IMR-90 (cell line): ENCODE measurements around the gene CHI3L1. TPM values are rescaled to one million over a fixed set of nuclear protein-coding genes. Genes with fewer than 3 reads are reported as not detected.

Source experiments
- ATAC-seq: fragments of 200-7000 bp; cut with Tn5 transposase; 2 replicates; pipeline ENCODE4 v1.9.1; 2020; ENCODE audit warnings: low read depth, mild to moderate bottlenecking, moderate library complexity
- BruUV-seq: library from RNA; stranded (reverse); fragments of 400-500 nt; replicated peaks from 2 replicates; lab custom pipeline; 2021; lab: Mats Ljungman, UMichigan
- CTCF ChIA-PET: fragments of 300-600 bp; formaldehyde crosslinking; extraction: SDS; loops from one replicate; lab custom pipeline; 2021; ENCODE audit warnings: antibody characterized with exemption; lab: Yijun Ruan, JAX
- POLR2A ChIA-PET: fragments of 300-600 bp; sonication (Branson Sonifier 250); formaldehyde crosslinking; loops from one replicate; lab custom pipeline; 2022; ENCODE audit warnings: antibody characterized with exemption; ENCODE audit not compliant: unreplicated experiment; lab: Charles Lee
- DNase-seq: peaks from one replicate; pipeline ENCODE4 v3.0.0; 2013
- H2AFZ ChIP-seq: replicated peaks from 2 replicates; pipeline ENCODE3; 2013; ENCODE audit warnings: low read length, mild to moderate bottlenecking; ENCODE audit not compliant: poor library complexity
- H2AK5ac ChIP-seq: 2 replicates; pipeline ENCODE4 v1.6.1; 2013; ENCODE audit warnings: low read depth, low read length, inconsistent platforms
- H2AK9ac ChIP-seq: replicated peaks from 2 replicates; pipeline ENCODE3; 2013; ENCODE audit warnings: mild to moderate bottlenecking, low read depth, low read length, moderate library complexity; ENCODE audit not compliant: poor library complexity
- H2BK120ac ChIP-seq: 2 replicates; pipeline ENCODE4 v1.6.1; 2013; ENCODE audit warnings: low read depth, low read length, inconsistent platforms
- H2BK15ac ChIP-seq: 3 replicates; pipeline ENCODE4 v1.6.1; 2013; ENCODE audit warnings: low read depth, low read length, inconsistent platforms
- H2BK20ac ChIP-seq: 2 replicates; pipeline ENCODE4 v1.6.1; 2013; ENCODE audit warnings: low read depth, mild to moderate bottlenecking, inconsistent platforms, low read length, moderate library complexity
- H2BK5ac ChIP-seq: 2 replicates; pipeline ENCODE4 v1.6.1; 2013; ENCODE audit warnings: mild to moderate bottlenecking, low read depth, low read length, inconsistent platforms; ENCODE audit not compliant: poor library complexity, severe bottlenecking
- H3K14ac ChIP-seq: replicated peaks from 2 replicates; pipeline ENCODE4 v1.6.1; 2013; ENCODE audit warnings: low read depth, low read length, inconsistent platforms
- H3K18ac ChIP-seq: 2 replicates; pipeline ENCODE4 v1.6.1; 2013; ENCODE audit warnings: low read depth, low read length, control low read depth
- H3K23ac ChIP-seq: 2 replicates; pipeline ENCODE4 v1.6.1; 2013; ENCODE audit warnings: low read depth, low read length, inconsistent platforms
- H3K27ac ChIP-seq: 2 replicates; pipeline ENCODE4 v1.5.1; 2013; ENCODE audit warnings: mild to moderate bottlenecking, control low read depth, low read length; ENCODE audit not compliant: insufficient read depth
- H3K27me3 ChIP-seq: 2 replicates; pipeline ENCODE4 v1.6.1; 2013; ENCODE audit warnings: low read length; ENCODE audit not compliant: control insufficient read depth, insufficient read depth
- H3K36me3 ChIP-seq: 2 replicates; pipeline ENCODE4 v1.6.1; 2013; ENCODE audit warnings: low read length, mixed read lengths; ENCODE audit not compliant: control insufficient read depth, insufficient read depth
- H3K4ac ChIP-seq: 2 replicates; pipeline ENCODE4 v1.6.1; 2013; ENCODE audit warnings: low read depth, low read length, inconsistent platforms
- H3K4me1 ChIP-seq: 2 replicates; pipeline ENCODE4 v1.6.1; 2013; ENCODE audit warnings: low read length, mixed read lengths; ENCODE audit not compliant: control insufficient read depth, insufficient read depth
- H3K4me2 ChIP-seq: 2 replicates; pipeline ENCODE4 v1.6.1; 2013; ENCODE audit warnings: low read depth, mild to moderate bottlenecking, control low read depth, low read length, moderate library complexity
- H3K4me3 ChIP-seq: 2 replicates; pipeline ENCODE4 v1.5.1; 2013; ENCODE audit warnings: low read depth, mild to moderate bottlenecking, control low read depth, low read length, moderate library complexity; ENCODE audit not compliant: insufficient read depth
- H3K56ac ChIP-seq: 2 replicates; pipeline ENCODE4 v1.6.1; 2013; ENCODE audit warnings: low read length, inconsistent platforms; ENCODE audit not compliant: insufficient read depth; ENCODE audit errors: extremely low read depth
- H3K79me1 ChIP-seq, 2 experiments: 2 replicates each; pipeline ENCODE4 v1.6.1; 2013; ENCODE audit warnings: low read length in 2 of 2, inconsistent platforms in 1 of 2, low read depth in 1 of 2
- H3K9ac ChIP-seq: 2 replicates; pipeline ENCODE4 v1.6.1; 2013; ENCODE audit warnings: low read depth, low read length, control low read depth
- H3K9me1 ChIP-seq: 2 replicates; pipeline ENCODE4 v1.6.1; 2013; ENCODE audit warnings: low read length, inconsistent platforms; ENCODE audit not compliant: insufficient read depth
- H3K9me3 ChIP-seq: 2 replicates; pipeline ENCODE4 v1.6.1; 2013; ENCODE audit warnings: low read length; ENCODE audit not compliant: control insufficient read depth, insufficient read depth
- H4K20me1 ChIP-seq: 2 replicates; pipeline ENCODE4 v1.6.1; 2013; ENCODE audit warnings: low read length, inconsistent platforms; ENCODE audit not compliant: insufficient read depth
- H4K5ac ChIP-seq: 2 replicates; pipeline ENCODE4 v1.6.1; 2013; ENCODE audit warnings: mild to moderate bottlenecking, low read depth, low read length, control low read depth
- H4K8ac ChIP-seq, 2 experiments: 2 replicates each; pipeline ENCODE4 v1.6.1; 2013; ENCODE audit warnings: low read depth in 2 of 2, low read length in 2 of 2, control low read depth in 1 of 2, inconsistent platforms in 1 of 2
- H4K91ac ChIP-seq: 2 replicates; pipeline ENCODE4 v1.6.1; 2013; ENCODE audit warnings: low read depth, low read length, inconsistent platforms; ENCODE audit not compliant: insufficient read depth
- ELK1 ChIP-seq: fragments of 150-350 bp; IDR thresholded peaks from 2 replicates; pipeline ENCODE4 v1.6.1; 2016; ENCODE audit warnings: low read depth, mild to moderate bottlenecking, low read length, moderate library complexity, borderline replicate concordance
- RAD21 ChIP-seq: IDR thresholded peaks from 2 replicates; pipeline ENCODE4 v1.6.1; 2012; ENCODE audit warnings: low read length, improper control_type of control experiment
- SMC3 ChIP-seq: fragments of 150-350 bp; IDR thresholded peaks from 2 replicates; pipeline ENCODE4 v1.6.1; 2016; ENCODE audit warnings: low read depth, mild to moderate bottlenecking, antibody characterized with exemption, low read length, moderate library complexity
- WGBS, 2 experiments: methylation state at CpG; one replicate each; pipeline versions ENCODE4 v1.1.5 to v1.1.7; 2013; ENCODE audit warnings: missing lambda C conversion rate in 2 of 2; ENCODE audit not compliant: insufficient read length in 1 of 2; ENCODE audit errors: extremely low coverage in 2 of 2; 5-methylcytosine and 5-hydroxymethylcytosine counted together
- dilution Hi-C: fragments of 300-500 bp; cut with HindIII; formaldehyde crosslinking; loops from one replicate; pipeline ENCODE4 v1.14.3; 2018; ENCODE audit warnings: low sequenced_read_pairs; ENCODE audit not compliant: unreplicated experiment
- in situ Hi-C: fragments of 300-500 bp; cut with MboI; formaldehyde crosslinking; loops from 3 replicates; pipeline ENCODE4 v1.14.3; 2019; ENCODE audit warnings: low sequenced_read_pairs, inconsistent platforms, mixed read lengths
- intact Hi-C: fragments of 100-400 bp; cut with micrococcal nuclease; formaldehyde crosslinking; loops from 2 replicates; pipeline ENCODE4 v1.10.0; 2022
- polyA plus RNA-seq, 3 experiments: library from polyadenylated mRNA; depleted of rRNA; stranded (reverse); fragments of >200 nt; gene quantifications; 2 replicates each; pipeline ENCODE4 v1.2.3, GENCODE V29; 2012; ENCODE audit warnings: low replicate concordance in 1 of 3
- total RNA-seq: library from RNA; depleted of rRNA; stranded (reverse); fragments of >200 nt; gene quantifications from 2 replicates; pipeline ENCODE4 v1.2.3, GENCODE V29; 2012

Gene CHI3L1
- total and polyA plus RNA-seq, 2 of the 4 experiments (the other 2 are of a cell fraction): 0.17 TPM; not detected in 1

DNA sequence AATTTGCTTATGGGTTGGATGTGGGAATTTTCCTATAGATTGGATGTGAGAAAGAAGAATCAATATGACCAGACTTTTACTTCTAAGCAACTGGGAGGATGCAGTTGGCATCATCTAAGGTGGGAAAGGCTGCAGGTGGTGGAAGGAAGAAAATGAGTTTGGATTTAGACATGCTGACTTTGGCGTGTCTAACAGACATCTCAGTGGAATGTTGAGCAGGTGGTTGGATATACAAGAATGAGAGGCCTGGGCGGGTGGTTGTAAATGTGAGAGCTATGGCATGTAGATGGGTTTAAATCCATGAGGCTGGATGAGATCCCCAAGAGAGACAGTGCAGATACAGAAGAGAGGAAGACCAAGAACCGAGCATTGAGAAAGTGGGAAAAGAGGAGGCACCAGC, 48.4 kb downstream of the CHI3L1 start:
- no peak overlapping the region for H3K14ac ChIP-seq
- H3K9me1 ChIP-seq: no peaks in the 10 kb centered on the region
- no peaks in the 10 kb centered on the region for H3K79me1 ChIP-seq
- H3K56ac ChIP-seq: no peak overlapping the region
- dilution Hi-C loops (no loop called here), intact Hi-C loops (no loop called here), in situ Hi-C loops (no loop called here)
- H4K5ac ChIP-seq: no peak overlapping the region
- no peak overlapping the region for H2BK15ac ChIP-seq
- no peak overlapping the region for H2BK120ac ChIP-seq
- 80% methylated on average over 3 of the region's 3 CpGs; no CpG with 5 or more reads in 1 of the 2 experiments for WGBS, 2 experiments
- no peak overlapping the region for H3K4me3 ChIP-seq
- H3K4me1 ChIP-seq: no peaks in the 10 kb centered on the region; the same call in 1 of the 2 replicates
- no peaks in the 10 kb centered on the region for H3K9me3 ChIP-seq
- no peak overlapping the region for H3K23ac ChIP-seq
- no peak for DNase-seq
- H2BK20ac ChIP-seq: no peak overlapping the region
- no peak overlapping the region for H3K18ac ChIP-seq
- H4K8ac ChIP-seq: no peak overlapping the region
- BruUV-seq: no TSS peak
- no peak for ATAC-seq
- no peak overlapping the region for H2AK5ac ChIP-seq
- no peak overlapping the region for H3K27ac ChIP-seq
- H2AFZ ChIP-seq: no peak overlapping the region
- no peak overlapping the region for H4K91ac ChIP-seq
- no peaks in the 10 kb centered on the region for H4K20me1 ChIP-seq
- H3K27me3 ChIP-seq: peaks cover 51% of the 10 kb centered on the region
- no peak for TF ChIP-seq SMC3
- TF ChIP-seq ELK1: no peak
- no peak for TF ChIP-seq RAD21
- CTCF ChIA-PET: no interaction called here
- no peak overlapping the region for H2BK5ac ChIP-seq
- POLR2A ChIA-PET: no interaction called here
- no peak overlapping the region for H3K4ac ChIP-seq
- H2AK9ac ChIP-seq: no peak overlapping the region
- H3K4me2 ChIP-seq: no peak overlapping the region
- no peaks in the 10 kb centered on the region for H3K36me3 ChIP-seq
- no peak overlapping the region for H3K9ac ChIP-seq
